ENCODE measurements around the gene ITGB6.

GRCh38 chr2:160226367-160226766 is 26.3 kb upstream of the ITGB6 start:
- TF ChIP-seq POLR2A (IDR thresholded peaks at IDR 0.05; ENCODE audit: low read length) (no peak), GATA1 (IDR thresholded peaks at IDR 0.05; ENCODE audit: low read depth, low read length) (no peak)

All from erythroblast (primary cell).